Astrocyte of the cerebellum (primary cell): Measurements from ENCODE around the gene PTPN4.

Source experiments
- DNase-seq: peaks from one replicate; pipeline ENCODE4 v3.0.0-alpha.2; 2011; ENCODE audit warnings: low read depth
- H3K4me3 ChIP-seq: 2 replicates; pipeline ENCODE4 v1.5.1; 2011; ENCODE audit warnings: mild to moderate bottlenecking, low read depth, low read length, moderate library complexity
- CTCF ChIP-seq: IDR thresholded peaks from 2 replicates; pipeline ENCODE4 v1.5.1; 2012; ENCODE audit warnings: low read length, low read depth, moderate library complexity, mild to moderate bottlenecking; ENCODE audit errors: missing control alignments
- in situ Hi-C: cut with HindIII; loops from 2 replicates; pipeline ENCODE4 v1.10.0; 2017; ENCODE audit warnings: low sequenced_read_pairs

The PTPN4 gene

GRCh38 chr2:120012363-120012762, 252.6 kb downstream of the PTPN4 start:
- peak overlapping the region; percentile 90 for H3K4me3 ChIP-seq
- TF ChIP-seq CTCF = no peak
- no peak for DNase-seq
- in situ Hi-C loops = no loop called here

- DNase-seq = peak; percentile 87
- no peak for TF ChIP-seq CTCF
- in situ Hi-C loops = no loop called here
- H3K4me3 ChIP-seq = peak within 1 kb of the TSS; percentile 90
These were observed 253.3 kb downstream of the PTPN4 start, which contains the start of gene EPB41L5 for GRCh38 chr2:120012771-120013596. Gene EPB41L5, plus strand, starts transcription at chr2:120013077. Its CDS starts 6,008 bp downstream, at chr2:120019085.

- in situ Hi-C loops = no loop called here
- TF ChIP-seq CTCF = no peak
- peak overlapping the region; percentile 90 for H3K4me3 ChIP-seq
- DNase-seq = no peak
These were observed 254.0 kb downstream of the PTPN4 start for GRCh38 chr2:120013597-120014223.

- no peak for TF ChIP-seq CTCF
- DNase-seq = no peak
- no peak overlapping the region for H3K4me3 ChIP-seq
- in situ Hi-C loops = no loop called here
These were observed 254.7 kb downstream of the PTPN4 start for GRCh38 chr2:120014226-120014980.

- no peak overlapping the region for H3K4me3 ChIP-seq
- in situ Hi-C loops = no loop called here
- no peak for DNase-seq
- no peak for TF ChIP-seq CTCF
These were observed 257.1 kb downstream of the PTPN4 start for GRCh38 chr2:120016800-120017199.

- H3K4me3 ChIP-seq = no peak overlapping the region
- in situ Hi-C loops = no loop called here
- no peak for TF ChIP-seq CTCF
- no peak for DNase-seq
These were observed 257.5 kb downstream of the PTPN4 start for GRCh38 chr2:120017201-120017600.
